Fibroblast of mammary gland (primary cell): ENCODE results near the gene EIF4H.

ENCODE experiments used
- DNase-seq: peaks from one replicate; pipeline ENCODE4 v3.0.0-alpha.2; 2010; ENCODE audit warnings: low read depth
- H3K4me3 ChIP-seq: 2 replicates; pipeline ENCODE4 v1.5.1; 2011; ENCODE audit warnings: low read depth, mild to moderate bottlenecking, low read length, moderate library complexity; ENCODE audit not compliant: control insufficient read depth
- TF ChIP-seq, protein P1 (sequence below): conservative IDR thresholded peaks from 2 replicates; pipeline ENCODE4 v1.5.1; 2011; ENCODE audit warnings: low read depth, low read length, inconsistent platforms; ENCODE audit not compliant: control insufficient read depth, insufficient read depth

EIF4H gene

DNA sequence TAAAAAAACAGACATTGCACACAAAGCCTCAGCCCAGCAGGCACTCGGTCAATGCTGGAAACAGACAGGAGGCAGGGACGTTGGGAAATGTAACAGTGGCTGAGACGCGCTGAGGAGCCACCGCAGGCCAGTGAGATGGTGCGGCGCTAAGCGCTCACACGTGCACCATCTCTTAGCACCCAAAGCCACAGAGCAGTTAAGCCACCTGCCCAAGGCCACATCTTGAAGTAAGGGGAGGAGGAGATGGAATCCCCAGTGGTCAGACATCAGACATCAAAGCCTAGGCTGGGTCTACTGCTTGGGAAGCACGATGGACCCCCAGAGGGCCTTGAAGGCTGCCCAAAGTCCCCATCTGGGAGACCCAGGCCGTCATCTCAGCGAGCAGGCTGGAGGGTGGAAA, 51.2 kb downstream of the EIF4H start:
- no peak overlapping the region for H3K4me3 ChIP-seq
- no peak for DNase-seq
- TF ChIP-seq, protein P1, sequence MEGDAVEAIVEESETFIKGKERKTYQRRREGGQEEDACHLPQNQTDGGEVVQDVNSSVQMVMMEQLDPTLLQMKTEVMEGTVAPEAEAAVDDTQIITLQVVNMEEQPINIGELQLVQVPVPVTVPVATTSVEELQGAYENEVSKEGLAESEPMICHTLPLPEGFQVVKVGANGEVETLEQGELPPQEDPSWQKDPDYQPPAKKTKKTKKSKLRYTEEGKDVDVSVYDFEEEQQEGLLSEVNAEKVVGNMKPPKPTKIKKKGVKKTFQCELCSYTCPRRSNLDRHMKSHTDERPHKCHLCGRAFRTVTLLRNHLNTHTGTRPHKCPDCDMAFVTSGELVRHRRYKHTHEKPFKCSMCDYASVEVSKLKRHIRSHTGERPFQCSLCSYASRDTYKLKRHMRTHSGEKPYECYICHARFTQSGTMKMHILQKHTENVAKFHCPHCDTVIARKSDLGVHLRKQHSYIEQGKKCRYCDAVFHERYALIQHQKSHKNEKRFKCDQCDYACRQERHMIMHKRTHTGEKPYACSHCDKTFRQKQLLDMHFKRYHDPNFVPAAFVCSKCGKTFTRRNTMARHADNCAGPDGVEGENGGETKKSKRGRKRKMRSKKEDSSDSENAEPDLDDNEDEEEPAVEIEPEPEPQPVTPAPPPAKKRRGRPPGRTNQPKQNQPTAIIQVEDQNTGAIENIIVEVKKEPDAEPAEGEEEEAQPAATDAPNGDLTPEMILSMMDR: no peak

DNA sequence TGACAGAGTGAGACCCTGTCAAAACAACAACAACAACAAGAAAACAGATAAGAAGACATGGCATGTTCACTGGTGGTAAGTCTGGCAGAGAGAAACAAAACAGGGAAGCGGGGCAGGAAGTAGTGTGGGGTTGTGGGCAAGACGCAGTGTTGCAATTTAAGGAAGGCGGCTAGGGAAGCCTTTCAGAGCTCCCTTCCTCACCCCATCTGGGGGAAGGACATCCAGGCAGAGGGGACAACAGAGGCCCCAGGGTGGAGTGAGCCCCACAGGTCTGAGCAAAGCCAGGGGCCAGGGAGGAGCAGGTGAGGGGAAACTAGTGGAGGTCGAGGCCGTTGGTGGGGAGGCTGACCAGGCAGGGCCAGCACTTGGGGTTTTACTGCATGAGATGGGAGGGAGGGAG, 52.5 kb downstream of the EIF4H start:
- DNase-seq: no peak

DNA sequence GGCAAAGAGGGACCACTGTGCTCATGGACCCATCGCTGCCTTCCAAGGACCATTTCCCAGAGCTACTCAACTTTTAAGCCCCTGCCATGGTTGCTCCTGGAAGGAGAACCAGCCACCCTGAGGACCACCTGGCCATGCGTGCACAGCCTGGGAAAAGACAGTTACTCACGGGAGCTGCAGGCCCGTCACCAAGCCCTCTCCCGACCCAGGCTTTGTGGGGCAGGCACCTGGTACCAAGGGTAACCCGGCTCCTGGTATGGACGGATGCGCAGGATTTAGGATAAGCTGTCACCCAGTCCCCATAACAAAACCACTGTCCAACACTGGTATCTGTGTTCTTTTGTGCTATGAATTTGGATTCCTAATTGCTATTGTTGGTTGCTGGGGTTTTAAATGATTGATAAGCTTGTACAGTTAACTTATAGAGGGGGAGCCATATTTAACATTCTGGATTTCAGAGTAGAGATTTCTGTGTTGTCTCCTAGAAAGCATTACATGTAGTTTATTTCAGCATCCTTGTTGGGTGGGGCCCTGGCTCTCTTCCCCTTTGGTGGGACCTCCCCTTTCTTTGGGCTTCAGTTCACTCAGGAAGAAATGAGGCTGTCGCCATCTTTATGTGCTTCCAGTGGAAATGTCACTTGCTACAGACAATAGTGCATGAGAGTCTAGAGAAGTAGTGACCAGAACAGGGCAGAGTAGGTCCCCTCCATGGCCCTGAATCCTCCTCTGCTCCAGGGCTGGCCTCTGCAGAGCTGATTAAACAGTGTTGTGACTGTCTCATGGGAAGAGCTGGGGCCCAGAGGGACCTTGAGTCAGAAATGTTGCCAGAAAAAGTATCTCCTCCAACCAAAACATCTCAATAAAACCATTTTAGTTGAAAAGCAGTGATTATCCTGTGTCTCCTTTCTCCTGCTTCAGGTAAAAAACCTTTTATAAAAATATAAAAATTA, 55.1 kb downstream of the EIF4H start:
- DNase-seq: no peak
- TF ChIP-seq, protein P1: no peak
- no peak overlapping the region for H3K4me3 ChIP-seq

More for the DNA sequence above, 52.5 kb downstream of the EIF4H start:
- no peak overlapping the region for H3K4me3 ChIP-seq
- TF ChIP-seq, protein P1: no peak

DNA sequence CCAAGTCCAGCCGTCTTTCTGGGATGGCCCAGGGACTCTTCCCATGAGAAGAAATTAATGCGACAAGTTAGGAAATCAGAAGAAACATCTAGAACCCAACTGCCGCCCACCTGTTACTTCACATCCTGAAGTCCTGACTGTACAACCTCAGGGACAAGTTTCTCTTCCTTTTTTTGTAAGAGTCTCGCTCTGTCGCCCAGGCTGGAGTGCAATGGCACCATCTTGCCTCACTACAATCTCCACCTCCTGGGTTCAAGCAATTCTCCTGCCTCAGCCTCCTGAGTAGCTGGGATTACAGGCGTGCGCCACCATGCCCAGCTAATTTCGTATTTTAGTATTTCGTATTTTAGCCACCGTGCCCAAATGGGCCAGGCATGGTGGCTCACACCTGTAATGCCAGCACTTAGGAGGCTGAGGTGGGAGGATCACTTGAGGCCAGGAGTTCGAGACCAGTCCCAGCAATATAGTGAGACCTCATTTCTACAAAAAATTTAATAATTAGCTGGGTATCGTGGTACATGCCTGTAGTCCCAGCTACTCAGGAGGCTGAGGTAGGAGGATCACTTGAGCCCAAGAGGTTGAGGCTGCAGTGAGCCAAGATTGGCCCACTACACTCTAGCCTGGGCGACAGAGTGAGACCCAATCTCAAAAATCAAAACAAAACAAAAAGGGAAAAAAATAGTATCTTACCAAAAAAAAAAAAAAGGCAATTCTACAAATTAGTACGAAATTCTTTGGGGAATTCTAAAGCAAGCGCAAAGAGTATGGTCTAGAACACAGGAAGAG, 56.5 kb downstream of the EIF4H start:
- TF ChIP-seq, protein P1: no peak
- no peak for DNase-seq
- no peak overlapping the region for H3K4me3 ChIP-seq

DNA sequence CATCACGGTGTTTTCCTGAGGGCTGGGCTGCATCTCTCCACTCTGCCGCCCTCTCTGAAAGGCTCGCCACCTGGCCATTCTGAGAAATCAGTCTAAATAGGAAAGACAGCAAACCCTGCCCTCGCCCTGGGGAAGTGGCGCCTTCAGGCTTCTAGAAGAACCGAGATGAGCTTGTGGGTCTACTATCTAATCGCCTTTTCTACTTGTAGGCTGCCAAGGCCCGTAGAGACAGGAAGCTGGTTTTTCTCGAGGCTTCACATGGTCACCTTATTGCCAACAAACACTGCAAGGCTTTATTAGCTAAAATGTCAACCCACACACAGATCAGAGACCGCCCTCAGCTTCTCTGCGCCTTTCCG, 57.1 kb downstream of the EIF4H start:
- TF ChIP-seq, protein P1: no peak
- DNase-seq: no peak
- no peak overlapping the region for H3K4me3 ChIP-seq

DNA sequence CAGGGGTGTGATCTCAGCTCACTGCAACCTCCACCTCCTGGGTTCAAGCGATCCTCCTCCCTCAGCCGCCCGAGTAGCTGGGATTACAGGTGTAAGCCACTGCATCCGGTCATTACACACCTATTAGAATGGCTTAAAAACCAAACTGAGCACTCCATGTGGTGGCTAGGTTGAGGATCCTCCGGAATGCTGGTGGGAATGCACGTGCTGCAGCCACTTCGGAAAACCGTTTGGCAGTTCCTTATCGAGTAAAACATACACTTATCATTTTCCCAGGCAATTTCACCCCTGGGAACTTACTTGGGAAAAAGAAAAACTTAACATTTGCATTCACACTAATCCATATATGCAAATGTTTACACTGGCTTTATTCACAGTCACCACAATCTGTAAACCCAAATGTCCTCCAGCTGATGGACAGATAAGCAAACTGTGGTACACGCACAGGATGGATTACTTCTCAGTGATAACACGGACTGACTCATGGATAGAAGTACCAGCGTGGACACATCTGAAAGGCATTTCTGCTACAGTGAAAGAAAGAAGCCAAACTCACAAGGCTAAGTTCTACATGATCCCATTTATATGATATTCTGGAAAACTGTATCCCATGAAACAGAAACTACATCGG, 59.6 kb downstream of the EIF4H start:
- TF ChIP-seq, protein P1: no peak
- no peak overlapping the region for H3K4me3 ChIP-seq
- DNase-seq: no peak
